PC-3 (cell line): ENCODE measurements around the gene SMIM44. TPM values are rescaled to one million over a fixed set of nuclear protein-coding genes. Genes with fewer than 3 reads are reported as not detected.
A peak's percentile ranks its signal among the peaks of the same experiment; 100 is the strongest.

Experiments
- ATAC-seq: fragments of 200-7000 bp; cut with Tn5 transposase; 2 replicates; pipeline ENCODE4 v1.9.1; 2020; ENCODE audit warnings: mild to moderate bottlenecking, moderate library complexity
- BruUV-seq: library from RNA; stranded (reverse); fragments of 400-500 nt; replicated peaks from 2 replicates; lab custom pipeline; 2021; lab: Mats Ljungman, UMichigan
- CTCF ChIA-PET: fragments of 300-600 bp; sonication (Branson Sonifier 250); formaldehyde crosslinking; loops from one replicate; lab custom pipeline; 2022; ENCODE audit warnings: antibody characterized with exemption; lab: Charles Lee
- POLR2A ChIA-PET: fragments of 300-600 bp; sonication (Branson Sonifier 250); formaldehyde crosslinking; loops from one replicate; lab custom pipeline; 2022; ENCODE audit warnings: antibody characterized with exemption; ENCODE audit not compliant: unreplicated experiment; lab: Charles Lee
- DNase-seq: peaks from one replicate; pipeline ENCODE4 v3.0.0-alpha.2; 2015
- H2AFZ ChIP-seq: fragments of 300-600 bp; sonication (generic); 2 replicates; pipeline ENCODE4 v1.6.0; 2016; ENCODE audit warnings: antibody characterized with exemption, low read length
- H3F3A ChIP-seq: fragments of 300-600 bp; sonication (generic); one replicate; pipeline ENCODE4 v1.6.0; 2017; ENCODE audit warnings: antibody characterized with exemption, low read length, control low read depth, mild to moderate bottlenecking; ENCODE audit not compliant: unreplicated experiment
- H3K27ac ChIP-seq: fragments of 300-600 bp; sonication (generic); 2 replicates; pipeline ENCODE4 v1.5.1; 2016; ENCODE audit warnings: mild to moderate bottlenecking, low read length
- H3K27me3 ChIP-seq: fragments of 300-600 bp; sonication (generic); 2 replicates; pipeline ENCODE4 v1.6.1; 2016; ENCODE audit warnings: low read length, mixed read lengths
- H3K36me3 ChIP-seq: fragments of 300-600 bp; sonication (generic); 2 replicates; pipeline ENCODE4 v1.6.1; 2016; ENCODE audit warnings: low read depth, mixed run types, low read length, mixed read lengths
- H3K4me1 ChIP-seq: fragments of 300-600 bp; sonication (generic); 2 replicates; pipeline ENCODE4 v1.5.1; 2016; ENCODE audit warnings: low read length; ENCODE audit not compliant: insufficient read depth
- H3K4me2 ChIP-seq: fragments of 300-600 bp; sonication (generic); 2 replicates; pipeline ENCODE4 v1.6.0; 2016; ENCODE audit warnings: low read length
- H3K4me3 ChIP-seq: fragments of 300-600 bp; sonication (generic); 2 replicates; pipeline ENCODE4 v1.5.1; 2016; ENCODE audit warnings: mild to moderate bottlenecking, low read length, mixed read lengths
- H3K79me2 ChIP-seq: fragments of 300-600 bp; sonication (generic); 2 replicates; pipeline ENCODE4 v1.6.1; 2017; ENCODE audit warnings: low read length, mixed read lengths
- H3K9ac ChIP-seq: fragments of 300-600 bp; sonication (generic); 2 replicates; pipeline ENCODE4 v1.6.0; 2016; ENCODE audit warnings: mild to moderate bottlenecking, low read length
- H3K9me2 ChIP-seq: fragments of 300-600 bp; sonication (generic); replicated peaks from 2 replicates; pipeline ENCODE4 v1.6.1; 2016; ENCODE audit warnings: mixed run types, low read length, mixed read lengths
- H3K9me3 ChIP-seq: fragments of 300-600 bp; sonication (generic); 2 replicates; pipeline ENCODE4 v1.6.1; 2016; ENCODE audit warnings: low read length, mixed read lengths
- H4K20me1 ChIP-seq: fragments of 300-600 bp; sonication (generic); 2 replicates; pipeline ENCODE4 v1.6.1; 2016; ENCODE audit warnings: low read length, mixed read lengths
- CTCF ChIP-seq: fragments of 300-600 bp; sonication (generic); conservative IDR thresholded peaks from 2 replicates; pipeline ENCODE4 v1.5.1; 2017; ENCODE audit warnings: antibody characterized with exemption, low read depth, mild to moderate bottlenecking, low read length
- EZH2 ChIP-seq: fragments of 300-600 bp; sonication (generic); IDR thresholded peaks from one replicate; pipeline ENCODE4 v1.6.1; 2017; ENCODE audit warnings: antibody characterized with exemption, mild to moderate bottlenecking, low read length; ENCODE audit not compliant: unreplicated experiment
- EZH2phosphoT487 ChIP-seq: fragments of 300-600 bp; sonication (generic); IDR thresholded peaks from 2 replicates; pipeline ENCODE4 v1.6.1; 2018; ENCODE audit warnings: mild to moderate bottlenecking, antibody characterized with exemption, low read length, borderline replicate concordance
- intact Hi-C: fragments of 100-400 bp; cut with micrococcal nuclease; formaldehyde crosslinking; loops from 2 replicates; pipeline ENCODE4 v1.9.0; 2023
- total RNA-seq: library from RNA; depleted of rRNA; stranded (reverse); fragments of >200 nt; gene quantifications from 2 replicates; pipeline ENCODE4 v1.2.3, GENCODE V29; 2014

SMIM44 gene
- total RNA-seq, 1 experiment from 2014 or later, result not detected

DNA sequence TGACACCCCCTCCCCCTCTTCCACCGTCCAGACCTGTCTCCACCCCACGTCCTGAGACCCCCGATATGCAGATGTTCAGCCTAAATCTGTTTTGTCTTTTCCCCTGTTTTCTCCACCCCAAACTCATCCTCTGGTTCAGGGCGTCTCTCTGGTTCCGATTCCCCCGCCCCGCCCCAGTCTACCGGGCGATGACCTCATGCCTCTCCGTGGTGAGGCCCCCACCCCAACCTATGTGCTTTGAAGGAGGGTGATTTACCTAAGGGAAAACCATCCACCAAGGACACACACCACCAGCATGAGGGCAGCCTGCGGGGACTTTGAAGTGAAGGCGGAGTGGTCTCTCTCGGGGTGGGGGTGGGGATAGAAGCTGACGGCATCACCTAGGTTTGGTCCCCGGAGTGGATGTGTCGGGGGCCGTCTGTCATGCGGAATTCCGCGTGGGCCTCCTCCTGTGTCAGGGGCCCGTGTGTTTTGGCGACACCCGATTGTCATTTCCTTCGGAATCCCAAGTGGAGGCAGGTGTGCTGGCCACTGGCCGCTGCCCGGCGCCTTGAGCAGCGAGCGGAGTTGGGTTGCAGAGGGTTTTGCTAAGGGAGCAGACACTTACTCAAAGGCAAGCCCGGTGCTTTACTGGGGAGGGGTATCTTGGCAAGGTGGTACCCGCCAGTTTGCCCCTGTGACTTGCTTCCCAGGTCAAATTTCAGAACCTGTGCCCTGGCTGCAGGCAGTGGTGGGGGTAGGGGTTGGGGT is 24.3 kb upstream of the SMIM44 start:
- H3K4me1 ChIP-seq, result peaks cover 26% of the 10 kb centered on the region
- H3K9me2 ChIP-seq, result no peaks in the 10 kb centered on the region
- no peaks in the 10 kb centered on the region for H3K27me3 ChIP-seq
- H3K4me3 ChIP-seq, result peak overlapping the region; percentile 91
- peak overlapping the region; percentile 92 for H3K9ac ChIP-seq
- ATAC-seq (no peak), DNase-seq (peak; percentile 6)
- H4K20me1 ChIP-seq, result 0 out of 2 replicates have a peak, but pooled peaks cover 14% of the 10 kb centered on the region
- TF ChIP-seq CTCF (no peak), EZH2phosphoT487 (no peak), EZH2 (no peak)
- no peak overlapping the region for H2AFZ ChIP-seq
- peak overlapping the region; percentile 0; the same call in 1 of the 2 replicates for H3K27ac ChIP-seq
- peaks cover 63% of the 10 kb centered on the region for H3K79me2 ChIP-seq
- H3K4me2 ChIP-seq, result peak overlapping the region; percentile 81
- no peaks in the 10 kb centered on the region for H3F3A ChIP-seq
- intact Hi-C loops, result no loop called here
- H3K9me3 ChIP-seq, result no peaks in the 10 kb centered on the region
- H3K36me3 ChIP-seq, result no peaks in the 10 kb centered on the region; the same call in 1 of the 2 replicates
- POLR2A ChIA-PET, result no interaction called here
- TSS peak; percentile 56 for BruUV-seq
- CTCF ChIA-PET, result no interaction called here

DNA sequence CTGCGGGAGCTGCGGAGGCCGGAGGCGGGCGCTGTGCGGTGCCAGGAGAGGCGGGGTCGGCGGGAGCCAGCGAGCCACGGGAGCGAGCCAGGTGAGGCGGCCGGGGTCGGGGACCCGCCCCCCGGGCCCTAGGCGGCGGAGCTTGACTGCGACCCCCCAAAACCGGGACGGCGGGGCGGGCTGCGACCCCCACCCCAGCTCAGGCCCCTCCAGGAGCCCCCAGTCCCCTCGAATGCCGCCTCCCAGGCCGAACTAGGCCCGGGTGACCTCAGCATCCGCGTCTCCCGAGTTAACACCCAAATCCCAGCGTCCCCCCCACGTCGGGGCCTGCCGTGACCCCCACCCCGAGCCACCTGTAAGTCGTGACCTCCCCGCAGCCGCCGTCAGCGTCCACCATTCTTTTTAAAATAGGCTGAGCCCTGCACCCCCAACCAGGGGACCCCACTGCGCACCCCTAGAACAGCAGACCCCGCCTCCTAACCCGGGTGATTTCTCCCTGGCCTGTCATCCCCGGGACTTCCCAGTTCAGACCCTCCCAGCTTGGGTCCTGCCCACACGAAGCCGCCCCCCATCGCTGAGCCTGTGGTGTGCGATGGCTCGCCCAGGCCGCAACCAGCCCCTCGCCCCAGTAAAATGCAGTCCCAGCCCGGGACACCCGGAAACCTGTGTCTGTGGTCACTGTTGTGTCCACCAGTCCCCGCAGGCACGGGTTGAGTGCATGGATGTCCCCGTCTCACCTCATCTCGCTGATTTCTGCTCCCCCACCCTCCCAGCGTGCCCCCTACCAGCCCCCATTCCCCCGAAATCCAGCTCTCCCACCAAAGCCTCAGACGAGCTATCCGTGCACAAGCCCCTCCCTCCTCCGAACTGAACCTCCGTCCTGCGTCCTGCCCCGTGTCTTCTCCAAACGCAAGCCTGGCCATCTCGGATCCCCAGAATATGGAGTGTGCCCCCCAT is 23.4 kb upstream of the SMIM44 start:
- Histone ChIP-seq H3F3A (no peaks in the 10 kb centered on the region), H3K9ac (peak overlapping the region; percentile 92), H3K4me3 (peak overlapping the region; percentile 91), H3K4me1 (peaks cover 26% of the 10 kb centered on the region), H2AFZ (peak overlapping the region; percentile 50; the same call in 1 of the 2 replicates), H3K4me2 (peak overlapping the region; percentile 81), H3K9me2 (no peaks in the 10 kb centered on the region), H3K36me3 (no peaks in the 10 kb centered on the region; the same call in 1 of the 2 replicates), H3K79me2 (peaks cover 55% of the 10 kb centered on the region), H4K20me1 (0 out of 2 replicates have a peak, but pooled peaks cover 14% of the 10 kb centered on the region), H3K27ac (peak overlapping the region; percentile 29; the same call in 1 of the 2 replicates), H3K27me3 (no peaks in the 10 kb centered on the region), H3K9me3 (no peaks in the 10 kb centered on the region)
- no TSS peak for BruUV-seq
- ChIA-PET POLR2A (no interaction called here), CTCF (no interaction called here)
- intact Hi-C loops, result no loop called here
- ATAC-seq (no peak), DNase-seq (peak; percentile 7)
- TF ChIP-seq CTCF, result no peak
- TF ChIP-seq EZH2, result no peak
- no peak for TF ChIP-seq EZH2phosphoT487
